Measurements from ENCODE around the gene ADRB1. TPM values are rescaled to one million over a fixed set of nuclear protein-coding genes. Genes with fewer than 3 reads are reported as not detected.

ADRB1 gene
- total RNA-seq, 4 donors from 2014 or later, result 0.34 to 4.9 (median 2.8) TPM

DNA sequence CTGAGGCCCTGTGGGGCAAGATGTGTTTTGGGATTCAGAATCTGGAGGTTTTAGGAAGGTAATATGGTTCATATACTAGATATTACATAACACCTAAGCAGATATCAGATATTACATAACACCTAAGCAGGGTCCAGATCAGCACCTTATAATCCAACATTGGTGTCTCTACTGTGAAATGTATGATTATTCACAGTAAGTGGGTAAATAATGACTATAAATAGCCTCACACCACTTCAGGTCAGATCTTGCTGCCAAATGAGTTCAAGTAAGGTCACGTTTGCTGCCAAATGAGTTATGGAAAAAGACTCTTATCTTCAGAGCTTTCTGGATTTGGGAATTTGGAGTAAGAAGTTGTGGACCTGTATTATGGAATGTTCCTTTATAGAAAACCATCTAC lies 14.6 kb downstream of the ADRB1 start:
- TF ChIP-seq, protein P1, sequence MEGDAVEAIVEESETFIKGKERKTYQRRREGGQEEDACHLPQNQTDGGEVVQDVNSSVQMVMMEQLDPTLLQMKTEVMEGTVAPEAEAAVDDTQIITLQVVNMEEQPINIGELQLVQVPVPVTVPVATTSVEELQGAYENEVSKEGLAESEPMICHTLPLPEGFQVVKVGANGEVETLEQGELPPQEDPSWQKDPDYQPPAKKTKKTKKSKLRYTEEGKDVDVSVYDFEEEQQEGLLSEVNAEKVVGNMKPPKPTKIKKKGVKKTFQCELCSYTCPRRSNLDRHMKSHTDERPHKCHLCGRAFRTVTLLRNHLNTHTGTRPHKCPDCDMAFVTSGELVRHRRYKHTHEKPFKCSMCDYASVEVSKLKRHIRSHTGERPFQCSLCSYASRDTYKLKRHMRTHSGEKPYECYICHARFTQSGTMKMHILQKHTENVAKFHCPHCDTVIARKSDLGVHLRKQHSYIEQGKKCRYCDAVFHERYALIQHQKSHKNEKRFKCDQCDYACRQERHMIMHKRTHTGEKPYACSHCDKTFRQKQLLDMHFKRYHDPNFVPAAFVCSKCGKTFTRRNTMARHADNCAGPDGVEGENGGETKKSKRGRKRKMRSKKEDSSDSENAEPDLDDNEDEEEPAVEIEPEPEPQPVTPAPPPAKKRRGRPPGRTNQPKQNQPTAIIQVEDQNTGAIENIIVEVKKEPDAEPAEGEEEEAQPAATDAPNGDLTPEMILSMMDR (IDR thresholded peaks at IDR 0.05; ENCODE audit: low read depth), result no peak

DNA sequence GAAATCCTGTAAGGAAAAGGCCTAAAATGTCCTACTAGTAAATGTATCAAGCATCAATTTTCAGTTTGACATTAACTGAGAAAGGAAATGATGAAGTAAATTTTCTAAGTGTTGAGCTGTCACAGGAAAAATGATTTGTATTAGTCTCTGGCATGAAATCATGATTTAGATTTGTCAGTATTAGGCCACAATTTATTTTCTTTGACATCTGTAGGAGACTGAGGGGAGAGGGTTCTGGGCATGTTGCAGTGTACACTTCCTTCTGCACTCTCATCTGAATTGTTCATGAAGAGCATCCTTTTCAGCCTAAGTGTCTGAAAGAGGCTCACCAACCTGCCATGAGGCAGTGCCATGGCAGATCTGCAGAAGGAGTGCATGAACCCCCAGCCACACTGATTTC lies 15.9 kb downstream of the ADRB1 start:
- TF ChIP-seq, protein P1 (IDR thresholded peaks at IDR 0.05; ENCODE audit: low read depth), result no peak

DNA sequence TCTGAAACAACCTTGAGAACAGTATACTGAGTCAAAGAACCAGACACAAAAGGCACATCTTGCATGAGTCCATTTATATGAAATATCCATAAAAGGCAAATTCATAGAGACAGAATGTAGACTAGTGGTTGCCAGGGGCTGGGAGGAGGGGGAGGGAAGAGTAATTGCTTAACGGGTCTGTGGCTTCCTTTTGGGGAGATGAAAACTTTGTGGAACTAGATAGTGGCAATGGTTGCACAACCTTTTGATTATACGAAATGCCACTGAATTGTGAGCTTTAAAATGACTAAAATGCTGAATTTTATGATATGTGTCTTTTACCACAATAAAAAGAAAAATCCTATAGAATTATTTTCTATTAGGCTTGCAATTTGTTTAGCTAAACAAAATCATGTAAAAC lies 16.8 kb downstream of the ADRB1 start:
- TF ChIP-seq, protein P1 (IDR thresholded peaks at IDR 0.05; ENCODE audit: low read depth), result no peak

DNA sequence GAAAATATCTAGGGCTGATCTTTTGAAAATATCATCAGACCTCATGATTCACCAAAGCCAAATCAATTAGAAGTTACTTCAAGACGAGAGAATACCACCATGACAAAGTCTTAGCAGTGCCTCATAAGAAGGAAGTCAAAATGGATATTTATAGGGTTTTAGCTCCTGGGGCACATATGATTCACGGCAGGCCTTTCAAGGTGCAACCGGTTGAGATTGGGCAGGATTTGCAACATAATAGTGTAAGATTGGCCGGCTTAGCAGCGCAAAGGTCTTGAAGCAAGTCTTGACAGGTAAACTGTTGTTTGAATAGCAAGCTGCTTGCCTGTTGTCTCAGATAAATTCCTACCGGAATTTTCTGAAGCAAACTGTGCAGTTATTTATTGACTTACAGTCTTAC lies 17.5 kb downstream of the ADRB1 start:
- TF ChIP-seq, protein P1 (IDR thresholded peaks at IDR 0.05; ENCODE audit: low read depth), result no peak

DNA sequence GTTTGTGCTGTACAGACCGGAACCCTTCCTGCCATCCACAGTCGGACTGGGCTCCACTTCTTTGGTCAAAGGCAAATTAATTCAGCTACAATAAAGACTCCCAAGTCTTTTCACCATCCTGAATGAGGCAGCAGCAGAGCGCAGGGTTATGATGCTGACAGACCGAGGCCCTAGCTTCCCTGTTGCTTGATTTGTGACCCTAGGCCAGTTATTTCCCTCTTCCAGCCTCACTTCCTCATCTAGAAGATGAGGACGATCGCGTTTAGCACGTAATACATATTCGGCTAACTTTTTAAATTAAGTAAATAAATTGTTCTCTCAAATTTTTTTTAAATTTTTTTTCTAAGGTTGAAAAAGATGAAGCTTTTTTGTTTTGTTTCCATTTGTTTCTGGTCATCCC lies 18.1 kb downstream of the ADRB1 start:
- TF ChIP-seq, protein P1 (IDR thresholded peaks at IDR 0.05; ENCODE audit: low read depth), result no peak

DNA sequence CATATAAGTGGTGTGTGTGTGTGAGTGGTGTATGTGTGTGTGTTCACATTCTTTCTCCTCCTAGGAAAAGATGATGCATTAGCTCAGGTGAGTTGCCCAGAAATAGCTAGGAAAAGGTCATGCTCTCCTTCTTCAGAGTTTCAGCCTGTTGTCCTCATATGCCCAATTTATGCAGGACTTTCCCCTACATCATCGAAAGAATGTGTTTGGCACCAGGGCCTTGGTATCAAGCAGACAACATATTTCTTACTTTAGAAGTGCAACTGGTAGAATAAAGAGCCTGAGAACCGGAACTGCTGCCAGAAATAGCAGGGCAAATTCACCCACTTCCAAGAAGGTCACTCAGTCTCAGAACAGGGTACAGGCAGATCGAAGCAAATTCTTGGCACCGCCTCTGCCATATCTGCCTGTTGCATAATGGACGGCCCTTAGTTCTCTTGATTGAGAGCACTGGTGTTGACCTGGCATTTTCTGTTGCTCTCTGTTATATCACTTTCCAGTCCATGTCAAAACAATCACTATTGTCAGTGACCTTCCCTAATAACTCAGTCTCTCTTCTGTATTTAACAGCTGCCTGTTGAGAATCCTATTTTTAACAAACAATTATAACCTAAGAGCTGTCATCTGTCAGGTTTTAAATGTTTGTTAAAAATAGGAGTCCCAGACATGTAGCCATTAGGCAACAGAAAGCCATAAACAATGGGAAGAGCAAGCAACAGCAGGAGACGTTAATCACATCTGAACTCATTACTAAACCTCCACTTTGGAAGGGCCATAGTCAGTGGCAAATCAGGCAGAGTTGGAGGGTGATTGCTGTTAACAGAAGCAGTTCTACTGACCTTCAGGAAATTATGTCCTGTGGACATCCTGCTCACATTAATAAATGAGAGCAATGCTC lies 20.7 kb downstream of the ADRB1 start:
- TF ChIP-seq, protein P1 (IDR thresholded peaks at IDR 0.05; ENCODE audit: low read depth), result no peak

DNA sequence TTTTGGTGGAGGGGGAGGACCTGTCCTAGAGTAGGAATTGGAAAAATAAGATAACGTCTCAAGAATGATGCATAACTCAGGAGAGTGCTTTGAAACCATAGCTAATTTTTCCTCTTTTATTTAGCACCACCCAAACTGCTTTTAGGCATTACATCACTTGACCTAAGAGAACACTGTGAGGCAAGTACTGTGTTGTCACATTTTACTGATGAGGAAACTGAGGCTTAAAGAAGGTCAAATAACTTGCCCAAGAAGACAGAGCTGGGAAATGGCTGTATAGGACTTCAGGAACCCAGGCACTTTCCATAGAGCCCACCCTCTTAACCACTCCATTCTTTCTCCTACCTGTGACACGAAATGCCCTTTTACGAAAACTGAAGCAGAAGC lies 21.4 kb downstream of the ADRB1 start:
- TF ChIP-seq, protein P1 (IDR thresholded peaks at IDR 0.05; ENCODE audit: low read depth), result no peak
